Chondrocyte (in vitro differentiated cells): Measurements from ENCODE around the gene CCDC136. TPM values are rescaled to one million over a fixed set of nuclear protein-coding genes. Genes with fewer than 3 reads are reported as not detected.

Experiments used
- DNase-seq: peaks from one replicate; pipeline ENCODE4 v3.0.0; 2021; ENCODE audit warnings: mixed read lengths, low spot score
- H3K27ac Mint-ChIP-seq: one replicate; pipeline ENCODE4 v1.8.0; 2021; ENCODE audit warnings: mild to moderate bottlenecking, moderate library complexity, mixed read lengths; ENCODE audit not compliant: unreplicated experiment
- H3K27me3 Mint-ChIP-seq: 2 replicates; pipeline ENCODE4 v1.8.0; 2021; ENCODE audit warnings: low read depth, mixed read lengths
- H3K36me3 Mint-ChIP-seq: 2 replicates; pipeline ENCODE4 v1.8.0; 2021; ENCODE audit warnings: low read depth, mixed read lengths
- H3K4me1 Mint-ChIP-seq: 2 replicates; pipeline ENCODE4 v1.8.0; 2021; ENCODE audit warnings: low read depth, mild to moderate bottlenecking, mixed read lengths
- H3K4me3 Mint-ChIP-seq: one replicate; pipeline ENCODE4 v1.8.0; 2021; ENCODE audit warnings: mild to moderate bottlenecking, moderate library complexity, mixed read lengths; ENCODE audit not compliant: unreplicated experiment
- H3K9me3 Mint-ChIP-seq: 2 replicates; pipeline ENCODE4 v1.8.0; 2021; ENCODE audit warnings: low read depth, mixed read lengths
- total RNA-seq: library from RNA; stranded (reverse); gene quantifications from 3 replicates; pipeline ENCODE4 v1.2.1, GENCODE V29; 2021
- TF ChIP-seq, protein P1 (sequence below): fragments of 200-600 bp; sonication (generic); IDR thresholded peaks from 2 replicates; pipeline ENCODE4 v1.5.0; 2021; ENCODE audit warnings: antibody characterized with exemption, mild to moderate bottlenecking, moderate library complexity

Gene CCDC136
- total RNA-seq, 1 donor from 2014 or later, result 8.5 TPM

DNA sequence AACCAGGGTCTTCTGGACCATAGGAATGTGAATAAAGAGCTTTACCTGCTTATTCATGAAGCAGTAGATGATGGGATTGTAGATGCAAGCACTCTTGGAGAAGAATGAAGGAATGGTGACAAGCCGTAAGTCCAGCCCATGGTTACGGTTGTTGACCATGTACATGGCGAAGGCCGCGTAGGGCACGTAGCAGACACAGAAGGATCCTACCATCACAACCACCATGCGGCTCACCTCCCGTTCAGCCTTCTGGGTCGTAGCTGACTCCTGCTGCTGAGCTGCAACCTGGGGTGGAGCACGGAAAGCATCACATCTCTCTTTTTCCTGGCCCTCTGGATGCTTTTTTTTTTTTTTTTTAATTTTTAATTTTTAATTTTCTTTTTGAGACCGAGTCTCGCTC, 18.2 kb upstream of the CCDC136 start:
- H3K4me3 Mint-ChIP-seq, result no peak overlapping the region
- H3K27ac Mint-ChIP-seq, result no peak overlapping the region
- TF ChIP-seq, protein P1, sequence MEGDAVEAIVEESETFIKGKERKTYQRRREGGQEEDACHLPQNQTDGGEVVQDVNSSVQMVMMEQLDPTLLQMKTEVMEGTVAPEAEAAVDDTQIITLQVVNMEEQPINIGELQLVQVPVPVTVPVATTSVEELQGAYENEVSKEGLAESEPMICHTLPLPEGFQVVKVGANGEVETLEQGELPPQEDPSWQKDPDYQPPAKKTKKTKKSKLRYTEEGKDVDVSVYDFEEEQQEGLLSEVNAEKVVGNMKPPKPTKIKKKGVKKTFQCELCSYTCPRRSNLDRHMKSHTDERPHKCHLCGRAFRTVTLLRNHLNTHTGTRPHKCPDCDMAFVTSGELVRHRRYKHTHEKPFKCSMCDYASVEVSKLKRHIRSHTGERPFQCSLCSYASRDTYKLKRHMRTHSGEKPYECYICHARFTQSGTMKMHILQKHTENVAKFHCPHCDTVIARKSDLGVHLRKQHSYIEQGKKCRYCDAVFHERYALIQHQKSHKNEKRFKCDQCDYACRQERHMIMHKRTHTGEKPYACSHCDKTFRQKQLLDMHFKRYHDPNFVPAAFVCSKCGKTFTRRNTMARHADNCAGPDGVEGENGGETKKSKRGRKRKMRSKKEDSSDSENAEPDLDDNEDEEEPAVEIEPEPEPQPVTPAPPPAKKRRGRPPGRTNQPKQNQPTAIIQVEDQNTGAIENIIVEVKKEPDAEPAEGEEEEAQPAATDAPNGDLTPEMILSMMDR, result no peak
- no peaks in the 10 kb centered on the region for H3K27me3 Mint-ChIP-seq
- peaks cover 56% of the 10 kb centered on the region for H3K36me3 Mint-ChIP-seq
- H3K4me1 Mint-ChIP-seq, result peaks cover 22% of the 10 kb centered on the region
- no peak for DNase-seq
- H3K9me3 Mint-ChIP-seq, result peaks cover 20% of the 10 kb centered on the region

DNA sequence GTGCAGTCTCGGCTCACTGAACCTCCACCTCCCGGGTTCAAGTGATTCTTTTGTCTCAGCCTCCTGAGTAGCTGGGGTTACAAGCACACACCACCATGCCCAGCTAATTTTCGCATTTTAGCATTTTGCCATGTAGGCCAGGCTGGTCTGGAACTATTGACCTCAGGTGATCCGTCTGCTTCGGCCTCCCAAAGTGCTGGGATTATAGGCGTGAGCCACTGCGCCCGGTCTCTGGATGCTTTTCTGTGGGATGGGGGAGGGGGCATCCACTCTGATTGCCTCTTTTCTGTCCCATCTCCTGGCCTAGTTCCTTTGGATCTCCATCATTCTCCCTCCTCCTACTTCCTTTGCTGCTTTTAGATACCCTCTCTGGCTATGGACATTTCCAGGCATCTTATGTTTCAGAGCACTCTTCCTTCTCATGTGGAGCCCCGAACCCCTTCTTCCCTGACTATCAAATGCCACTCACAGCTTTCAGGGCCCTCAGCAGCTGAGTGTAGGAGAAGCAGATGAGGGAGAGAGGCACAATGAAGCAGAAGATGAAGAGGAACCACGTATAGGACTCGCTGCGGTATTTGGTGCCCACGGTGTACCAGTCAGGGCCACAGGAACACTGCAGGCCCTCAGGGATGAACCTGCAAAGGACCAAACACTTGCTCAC, 17.6 kb upstream of the CCDC136 start:
- TF ChIP-seq, protein P1, result no peak
- Mint-ChIP-seq H3K36me3 (peaks cover 52% of the 10 kb centered on the region), H3K4me1 (peaks cover 22% of the 10 kb centered on the region), H3K27ac (no peak overlapping the region), H3K4me3 (no peak overlapping the region), H3K9me3 (peaks cover 20% of the 10 kb centered on the region), H3K27me3 (no peaks in the 10 kb centered on the region)
- DNase-seq, result no peak

DNA sequence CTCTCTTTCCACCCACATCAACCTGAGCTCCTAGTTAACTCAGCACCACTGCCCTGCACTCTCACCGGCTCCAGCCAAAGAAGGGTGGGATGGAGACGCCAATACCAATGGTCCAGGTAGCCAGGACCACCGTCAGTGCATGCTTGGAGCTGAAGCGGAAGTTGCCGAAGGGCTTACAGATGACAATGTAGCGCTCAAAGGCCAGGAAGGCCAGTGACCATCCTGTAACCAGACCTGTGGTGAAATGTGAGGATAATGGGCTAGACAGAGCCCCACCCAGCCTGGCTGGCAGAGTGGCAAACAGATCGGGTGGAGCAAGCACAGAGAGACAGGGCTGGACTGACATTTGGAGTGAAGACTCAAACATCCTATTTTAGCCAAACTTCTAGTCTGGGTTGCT, 16.8 kb upstream of the CCDC136 start:
- no peaks in the 10 kb centered on the region for H3K27me3 Mint-ChIP-seq
- H3K36me3 Mint-ChIP-seq, result peaks cover 44% of the 10 kb centered on the region
- H3K4me3 Mint-ChIP-seq, result no peak overlapping the region
- H3K27ac Mint-ChIP-seq, result no peak overlapping the region
- H3K4me1 Mint-ChIP-seq, result peaks cover 19% of the 10 kb centered on the region
- H3K9me3 Mint-ChIP-seq, result peaks cover 20% of the 10 kb centered on the region
- TF ChIP-seq, protein P1, result no peak
- no peak for DNase-seq

DNA sequence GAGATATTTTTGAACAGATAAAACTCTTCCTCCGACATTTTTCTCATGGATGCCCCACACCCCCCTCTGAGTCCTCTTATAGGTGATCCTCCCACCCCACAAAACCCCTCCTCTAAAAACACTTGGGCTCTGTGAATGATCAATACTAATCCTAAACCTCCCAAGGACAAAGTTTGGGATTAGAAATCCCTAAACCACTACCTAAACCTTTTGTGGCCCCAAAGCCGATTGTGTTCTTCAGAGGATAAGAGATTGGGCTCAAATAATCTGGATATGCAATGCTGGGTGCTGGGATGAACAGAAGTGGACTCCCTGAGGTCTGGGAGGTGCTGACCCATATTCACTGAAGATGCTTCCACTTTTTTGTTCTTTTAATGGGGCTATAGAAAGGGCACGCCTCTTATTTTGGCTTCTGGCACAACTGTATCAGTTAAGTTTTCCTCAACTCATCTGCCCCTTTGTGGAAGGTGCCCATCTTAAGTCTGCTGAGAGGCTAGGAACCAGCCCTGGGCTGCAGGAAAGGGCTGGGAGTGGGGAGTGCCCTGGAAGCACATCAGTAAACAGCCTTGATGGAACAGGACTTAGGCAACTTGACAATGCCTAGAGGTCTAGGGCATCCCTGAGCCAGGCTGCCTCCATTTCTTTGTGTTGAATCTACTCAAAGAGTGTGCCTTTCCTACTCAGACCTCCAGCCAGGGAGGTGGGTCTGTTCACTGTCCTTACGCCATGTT, 15.9 kb upstream of the CCDC136 start, which contains the start of gene OPN1SW:
Gene OPN1SW, minus strand, starts transcription at position 51 of the 731 bp plus-strand sequence. Its CDS starts 13 bp downstream, at position 38.
- Mint-ChIP-seq H3K27ac (peak within 1 kb of the TSS; percentile 65), H3K27me3 (no peaks in the 10 kb centered on the region), H3K36me3 (peaks cover 37% of the 10 kb centered on the region), H3K4me1 (peaks cover 19% of the 10 kb centered on the region), H3K4me3 (no peak within 1 kb of the TSS), H3K9me3 (peaks cover 20% of the 10 kb centered on the region)
- TF ChIP-seq, protein P1, result no peak
- DNase-seq, result no peak

DNA sequence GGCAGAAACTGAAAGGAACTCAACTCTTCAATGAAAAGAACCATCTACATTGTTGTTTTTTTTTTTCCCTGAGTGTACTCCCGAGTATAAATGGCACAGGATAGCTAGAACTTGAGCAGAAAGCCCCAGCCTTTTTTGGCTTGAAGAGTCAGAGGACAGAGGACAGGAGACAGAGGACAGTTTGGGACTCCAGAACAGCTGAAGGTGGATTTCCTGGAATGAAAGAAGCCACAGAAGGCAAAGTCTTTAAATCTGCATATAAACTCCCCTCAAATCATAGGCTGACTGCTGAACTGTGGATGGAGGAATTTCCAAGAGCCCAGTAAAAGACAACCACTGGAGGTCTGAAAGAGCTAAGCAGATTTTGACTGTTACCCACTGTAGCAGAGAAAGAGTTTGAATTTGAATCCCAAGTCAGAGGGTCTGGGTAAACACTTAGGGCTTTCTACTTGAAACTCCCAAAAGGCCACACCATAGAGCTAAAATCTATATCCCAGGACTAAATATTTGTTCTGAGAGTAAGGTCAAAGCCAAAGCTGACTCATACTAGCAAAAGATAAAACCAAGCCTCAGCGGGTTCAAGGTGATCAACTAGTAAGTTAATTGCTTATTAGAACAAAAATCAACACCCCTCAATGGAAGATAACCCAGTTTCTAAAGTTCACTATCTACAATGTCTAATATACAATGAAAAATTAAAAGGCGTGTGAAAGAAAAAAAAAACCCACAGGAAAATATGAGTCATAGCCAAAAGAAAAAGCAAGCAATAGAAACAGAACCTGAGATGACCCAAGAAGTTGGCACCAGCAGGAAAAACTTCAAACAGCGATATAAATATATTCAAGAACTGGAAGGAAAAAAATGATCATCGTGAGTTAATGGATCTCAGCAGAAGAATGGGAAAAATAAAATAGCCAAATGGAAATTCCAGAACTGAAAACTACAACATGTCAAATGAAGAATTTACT, 14.3 kb upstream of the CCDC136 start:
- DNase-seq, result no peak
- H3K4me1 Mint-ChIP-seq, result peaks cover 19% of the 10 kb centered on the region
- TF ChIP-seq, protein P1, result no peak
- peak overlapping the region; percentile 83 for H3K27ac Mint-ChIP-seq
- no peaks in the 10 kb centered on the region for H3K27me3 Mint-ChIP-seq
- H3K9me3 Mint-ChIP-seq, result peaks cover 20% of the 10 kb centered on the region
- peaks cover 25% of the 10 kb centered on the region for H3K36me3 Mint-ChIP-seq
- no peak overlapping the region for H3K4me3 Mint-ChIP-seq
